T-helper 2 cell treated with Interferon-gamma antibody and Interleukin-4, amounts not matched to agents 100 ng/mL and 5 ng/mL, for 36 hours (primary cell): ENCODE measurements around the gene PGAP3. TPM values are rescaled to one million over a fixed set of nuclear protein-coding genes. Genes with fewer than 3 reads are reported as not detected.

Source experiments
- intact Hi-C: fragments of 100-400 bp; cut with micrococcal nuclease; formaldehyde crosslinking; loops from one replicate; pipeline ENCODE4 v1.15.1; 2023
- total RNA-seq: library from RNA; stranded (reverse); gene quantifications from 2 replicates; pipeline ENCODE4 v1.2.3, GENCODE V29; 2022

Gene PGAP3
- total RNA-seq, 1 donor from 2014 or later: 25.5 TPM

DNA sequence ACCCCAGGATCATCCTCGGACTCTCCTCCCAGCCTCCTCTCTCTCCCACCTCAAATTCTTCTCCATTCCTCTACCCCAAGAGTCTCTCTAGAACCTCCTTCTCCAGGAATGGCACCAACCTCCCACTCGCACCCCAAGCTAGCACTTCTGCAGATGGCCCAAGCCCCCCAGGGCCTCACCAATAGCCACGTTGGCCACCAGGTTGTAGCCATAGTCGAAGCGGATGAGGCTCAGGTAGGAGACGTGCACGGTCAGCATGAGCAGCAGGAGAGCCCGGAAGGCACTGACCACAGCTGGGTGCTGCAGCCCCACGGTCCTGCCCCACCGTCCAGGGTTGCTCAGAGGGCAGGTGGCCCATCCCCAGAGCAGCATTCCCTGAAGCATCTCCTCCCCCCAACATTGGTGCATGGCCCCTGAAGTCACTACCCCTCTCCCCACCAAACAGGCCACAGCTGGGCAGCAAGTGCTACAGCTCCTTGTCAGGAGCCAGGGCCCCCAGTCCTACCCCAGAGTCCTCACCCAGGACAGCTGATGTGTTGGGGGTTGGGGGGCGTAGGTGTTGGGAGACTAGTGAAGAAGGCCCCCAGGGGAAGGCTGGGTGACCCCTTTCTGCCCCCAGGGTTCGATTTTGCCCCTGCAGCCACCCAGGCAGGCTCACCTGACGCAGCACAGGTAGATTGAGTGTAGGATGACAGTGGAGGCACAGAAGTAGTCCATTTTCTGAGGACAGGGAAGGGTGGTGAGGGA, 14.3 kb downstream of the PGAP3 start:
- intact Hi-C loops: no loop called here

DNA sequence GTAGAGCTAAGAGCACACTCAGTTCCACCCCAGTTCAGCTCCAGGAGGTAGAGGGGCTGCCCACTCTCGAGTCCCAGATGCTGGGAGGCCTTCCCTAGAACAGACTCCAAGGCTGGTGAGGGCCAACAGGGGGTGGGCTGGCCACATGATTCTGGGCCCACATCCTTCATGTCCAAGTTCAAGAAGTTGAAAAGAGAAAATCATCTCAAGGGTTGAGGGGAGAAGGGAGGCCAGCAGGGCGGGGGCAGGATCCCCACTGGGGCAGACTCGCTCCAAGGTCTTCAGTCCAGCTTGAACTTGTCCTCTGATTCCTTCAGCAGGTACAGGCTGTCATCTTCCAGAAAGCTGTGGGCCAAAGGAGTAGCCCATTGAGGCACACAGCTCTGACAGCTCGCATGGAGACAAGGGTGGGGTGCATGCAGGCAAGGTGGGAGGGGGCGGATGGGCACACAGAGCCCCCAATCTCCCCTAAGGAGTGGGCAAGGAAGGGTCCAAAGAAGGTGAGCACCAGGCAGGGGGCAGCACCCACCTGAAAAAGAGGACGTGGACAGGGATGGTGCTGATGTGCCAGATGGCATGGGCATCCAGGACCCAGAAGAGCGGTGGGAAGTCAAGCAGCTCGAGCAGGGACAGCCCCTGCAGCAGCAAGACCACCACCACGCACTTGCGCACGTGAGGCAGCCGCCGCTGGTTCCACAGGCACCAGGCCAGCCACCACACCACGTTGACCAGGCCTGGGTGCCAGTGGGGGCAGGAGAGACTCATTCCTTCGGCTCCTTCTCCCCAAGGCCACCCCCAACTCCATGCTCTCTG, 15.1 kb downstream of the PGAP3 start:
- intact Hi-C loops: no loop called here

DNA sequence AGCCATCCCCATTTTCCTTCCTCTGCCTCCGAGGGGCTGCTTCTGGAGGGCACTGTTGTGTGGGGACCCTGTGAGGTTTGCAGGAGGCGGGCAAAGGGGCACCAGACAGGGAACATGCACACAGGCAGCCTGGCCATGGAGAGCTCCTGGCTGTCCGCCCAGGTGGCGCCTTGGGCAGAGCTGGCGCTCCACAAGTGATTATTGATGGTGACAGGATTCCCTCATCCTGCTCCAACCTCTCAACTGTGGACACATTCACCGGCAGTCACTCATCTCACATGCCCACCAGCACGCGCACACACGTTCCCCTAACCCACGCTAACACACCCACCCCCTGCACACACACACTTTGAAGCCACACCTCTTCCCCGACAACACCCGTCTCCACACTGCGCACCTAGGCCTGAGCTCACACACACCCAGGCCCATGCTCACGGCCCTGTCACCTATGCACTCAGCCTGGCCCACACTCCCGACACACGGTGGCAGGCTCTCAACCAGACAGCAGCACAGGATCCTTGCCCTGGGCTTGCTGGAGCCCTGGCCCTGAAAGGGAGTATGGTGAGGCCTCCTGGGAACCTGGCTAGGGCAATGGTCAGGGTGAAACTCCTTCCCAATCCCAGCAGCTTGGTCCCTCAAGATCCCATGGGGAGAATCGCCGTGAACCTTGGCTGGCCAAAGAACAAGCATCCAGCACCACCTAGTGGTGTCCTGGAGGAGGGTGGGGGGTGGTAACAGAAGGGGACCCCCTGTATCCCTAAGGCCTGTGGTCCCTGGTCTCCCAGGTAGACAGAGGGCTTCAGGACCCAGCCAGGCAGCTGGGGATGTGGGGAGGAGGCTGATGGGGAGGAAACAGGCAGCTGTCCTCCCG, 16.0 kb downstream of the PGAP3 start:
- intact Hi-C loops: no loop called here

DNA sequence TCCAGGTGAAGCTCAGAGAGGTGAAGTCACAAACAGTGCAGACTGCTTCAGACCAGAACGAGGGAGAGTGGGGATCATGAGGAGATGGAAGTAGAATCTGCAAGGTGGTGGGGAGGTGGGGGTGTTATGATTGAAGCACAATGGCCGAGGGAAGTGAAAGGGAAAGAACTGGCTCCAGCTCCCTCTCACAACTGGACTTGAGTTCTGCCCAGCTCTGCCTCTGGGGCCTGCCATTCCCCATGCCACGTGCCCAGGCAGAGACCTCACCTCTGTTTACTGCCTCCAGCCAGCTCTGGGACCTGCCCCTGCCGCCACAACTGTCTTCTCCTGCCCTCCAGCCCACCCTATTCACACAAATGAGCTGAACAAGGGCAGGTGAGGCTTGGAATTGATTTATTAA, 17.1 kb downstream of the PGAP3 start:
- intact Hi-C loops: no loop called here

DNA sequence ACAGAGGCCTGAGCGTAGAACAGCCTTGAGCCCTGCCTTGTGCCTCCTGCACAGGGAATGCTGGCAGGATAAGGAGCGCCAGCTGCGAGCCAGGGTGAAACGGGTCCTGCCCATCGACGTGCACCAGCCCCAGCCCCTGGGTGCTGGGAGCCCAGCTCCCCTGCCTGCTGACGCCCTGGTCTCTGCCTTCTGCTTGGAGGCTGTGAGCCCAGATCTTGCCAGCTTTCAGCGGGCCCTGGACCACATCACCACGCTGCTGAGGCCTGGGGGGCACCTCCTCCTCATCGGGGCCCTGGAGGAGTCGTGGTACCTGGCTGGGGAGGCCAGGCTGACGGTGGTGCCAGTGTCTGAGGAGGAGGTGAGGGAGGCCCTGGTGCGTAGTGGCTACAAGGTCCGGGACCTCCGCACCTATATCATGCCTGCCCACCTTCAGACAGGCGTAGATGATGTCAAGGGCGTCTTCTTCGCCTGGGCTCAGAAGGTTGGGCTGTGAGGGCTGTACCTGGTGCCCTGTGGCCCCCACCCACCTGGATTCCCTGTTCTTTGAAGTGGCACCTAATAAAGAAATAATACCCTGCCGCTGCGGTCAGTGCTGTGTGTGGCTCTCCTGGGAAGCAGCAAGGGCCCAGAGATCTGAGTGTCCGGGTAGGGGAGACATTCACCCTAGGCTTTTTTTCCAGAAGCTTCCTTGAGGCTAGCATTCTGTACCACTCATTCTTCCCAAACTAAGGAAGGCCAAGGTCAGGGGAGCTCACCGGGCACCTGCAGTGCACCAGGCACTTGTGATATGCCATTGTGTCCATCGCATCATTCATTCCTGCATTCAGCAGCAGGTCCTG, 17.7 kb downstream of the PGAP3 start:
- intact Hi-C loops: no loop called here

DNA sequence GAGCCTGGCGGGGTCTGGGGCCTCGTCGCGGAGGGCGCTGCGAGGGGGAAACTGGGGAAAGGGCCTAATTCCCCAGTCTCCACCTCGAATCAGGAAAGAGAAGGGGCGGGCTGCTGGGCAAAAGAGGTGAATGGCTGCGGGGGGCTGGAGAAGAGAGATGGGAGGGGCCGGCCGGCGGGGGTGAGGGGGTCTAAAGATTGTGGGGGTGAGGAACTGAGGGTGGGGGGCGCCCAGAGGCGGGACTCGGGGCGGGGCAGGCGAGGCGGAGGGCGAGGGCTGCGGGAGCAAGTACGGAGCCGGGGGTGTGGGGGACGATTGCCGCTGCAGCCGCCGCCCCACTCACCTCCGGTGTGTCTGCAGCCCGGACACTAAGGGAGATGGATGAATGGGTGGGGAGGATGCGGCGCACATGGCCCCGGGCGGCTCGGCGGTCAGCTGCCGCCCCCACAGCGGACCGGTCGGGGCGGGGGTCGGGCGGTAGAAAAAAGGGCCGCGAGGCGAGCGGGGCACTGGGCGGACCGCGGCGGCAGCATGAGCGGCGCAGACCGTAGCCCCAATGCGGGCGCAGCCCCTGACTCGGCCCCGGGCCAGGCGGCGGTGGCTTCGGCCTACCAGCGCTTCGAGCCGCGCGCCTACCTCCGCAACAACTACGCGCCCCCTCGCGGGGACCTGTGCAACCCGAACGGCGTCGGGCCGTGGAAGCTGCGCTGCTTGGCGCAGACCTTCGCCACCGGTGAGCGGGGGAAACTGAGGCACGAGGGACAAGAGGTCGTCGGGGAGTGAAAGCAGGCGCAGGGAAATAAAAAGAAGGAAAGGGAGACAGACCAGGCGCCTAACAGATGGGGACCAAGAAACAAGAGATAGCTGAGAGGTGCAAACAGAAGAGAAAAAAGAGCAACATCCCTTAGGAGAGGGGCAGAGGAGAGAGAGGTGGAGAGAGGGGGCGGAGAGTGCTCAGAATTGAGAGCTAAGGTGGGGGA, 19.6 kb downstream of the PGAP3 start, which contains the start of gene PNMT:
TSS of gene PNMT (plus strand) at position 509 of the 980 bp plus-strand sequence. CDS start at position 532, 23 bp downstream.
- intact Hi-C loops: no loop called here

DNA sequence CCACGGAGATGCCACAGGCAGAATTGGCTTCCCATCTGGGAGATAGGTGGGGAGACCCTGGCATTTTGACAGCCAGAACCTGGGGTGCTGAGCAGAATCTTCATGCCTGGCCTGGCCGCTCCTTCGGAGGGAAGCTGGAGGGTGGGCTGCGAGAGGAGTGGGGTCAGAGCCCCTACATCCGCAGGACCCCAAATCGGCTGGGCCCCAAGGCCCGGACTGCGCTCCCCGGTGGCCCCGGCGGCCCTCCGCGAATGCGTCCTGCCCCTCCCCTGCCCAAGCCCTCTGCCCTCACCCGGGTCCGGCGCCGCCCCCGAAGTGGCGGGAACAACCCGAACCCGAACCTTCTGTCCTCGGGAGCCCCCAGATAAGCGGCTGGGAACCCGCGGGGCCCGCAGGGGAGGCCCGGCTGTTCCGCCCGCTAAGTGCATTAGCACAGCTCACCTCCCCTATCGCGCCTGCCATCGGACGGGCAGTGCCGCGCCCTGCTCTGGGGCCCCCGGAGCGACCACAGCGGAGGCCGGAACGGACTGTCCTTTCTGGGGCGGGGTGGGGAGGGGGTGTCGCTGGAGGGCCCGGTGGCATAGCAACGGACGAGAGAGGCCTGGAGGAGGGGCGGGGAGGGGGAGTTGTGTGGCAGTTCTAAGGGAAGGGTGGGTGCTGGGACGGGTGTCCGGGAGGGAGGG, 20.5 kb downstream of the PGAP3 start:
- intact Hi-C loops: no loop called here

DNA sequence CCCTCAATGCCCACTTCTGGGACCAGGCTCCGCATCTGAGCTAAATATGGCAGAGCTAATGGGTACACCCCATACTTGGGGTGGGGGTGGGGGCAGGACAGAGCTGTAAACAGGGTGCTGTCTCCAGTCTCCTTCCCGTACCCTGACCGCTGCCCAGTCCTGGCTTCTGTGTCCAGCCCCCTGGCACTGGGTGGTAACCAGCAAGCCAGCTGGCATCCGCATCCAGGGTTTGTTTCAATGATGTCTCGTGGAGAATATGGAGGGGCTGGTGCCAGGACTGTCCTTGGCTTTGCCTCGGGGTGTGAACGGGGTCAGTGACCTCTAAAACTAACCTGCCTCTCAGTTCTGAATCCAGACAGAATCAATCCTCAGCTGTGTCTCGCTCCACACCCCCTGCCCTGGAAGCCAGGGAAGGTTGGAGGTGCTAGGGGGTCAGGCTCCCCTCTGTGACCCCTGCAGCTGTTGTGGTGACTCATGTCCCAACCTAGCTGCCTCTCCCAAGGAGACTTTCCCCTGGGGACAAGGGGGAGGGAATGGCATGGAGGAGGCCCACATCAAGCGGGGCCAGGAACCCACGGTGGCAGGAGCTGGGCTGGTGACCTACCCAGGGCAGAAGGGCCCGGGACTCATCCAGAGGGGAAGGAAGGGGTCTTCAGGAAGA, 21.1 kb downstream of the PGAP3 start:
- intact Hi-C loops: no loop called here

DNA sequence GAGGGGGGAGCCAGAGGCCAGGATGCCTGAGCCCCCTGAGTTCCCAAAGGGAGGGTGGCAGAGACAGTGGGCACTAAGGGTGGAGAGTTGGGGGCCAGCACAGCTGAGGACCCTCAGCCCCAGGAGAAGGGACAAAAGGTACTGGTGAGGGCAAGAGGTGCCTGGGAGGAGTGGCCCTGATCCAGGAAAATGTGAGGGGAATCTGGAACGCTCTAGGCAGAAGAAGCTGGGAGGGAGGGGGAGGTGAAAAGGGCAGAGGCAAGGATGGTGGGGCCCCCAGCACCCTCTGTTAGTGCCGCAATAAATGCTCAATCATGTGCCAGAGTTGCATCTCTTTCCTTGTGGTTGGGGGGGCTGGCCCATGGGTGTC, 21.6 kb downstream of the PGAP3 start:
- intact Hi-C loops: no loop called here

DNA sequence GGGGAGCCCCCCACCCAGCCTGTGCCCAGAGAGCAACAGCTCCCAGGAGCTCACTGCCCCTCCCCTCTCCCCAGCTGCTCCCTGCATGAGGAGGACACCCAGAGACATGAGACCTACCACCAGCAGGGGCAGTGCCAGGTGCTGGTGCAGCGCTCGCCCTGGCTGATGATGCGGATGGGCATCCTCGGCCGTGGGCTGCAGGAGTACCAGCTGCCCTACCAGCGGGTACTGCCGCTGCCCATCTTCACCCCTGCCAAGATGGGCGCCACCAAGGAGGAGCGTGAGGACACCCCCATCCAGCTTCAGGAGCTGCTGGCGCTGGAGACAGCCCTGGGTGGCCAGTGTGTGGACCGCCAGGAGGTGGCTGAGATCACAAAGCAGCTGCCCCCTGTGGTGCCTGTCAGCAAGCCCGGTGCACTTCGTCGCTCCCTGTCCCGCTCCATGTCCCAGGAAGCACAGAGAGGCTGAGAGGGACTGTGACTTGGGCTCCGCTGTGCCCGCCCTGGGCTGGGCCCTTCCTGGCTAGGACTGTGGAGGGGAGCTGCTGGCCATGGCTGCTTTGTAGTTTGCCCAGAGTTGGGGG, 22.1 kb downstream of the PGAP3 start:
- intact Hi-C loops: no loop called here

DNA sequence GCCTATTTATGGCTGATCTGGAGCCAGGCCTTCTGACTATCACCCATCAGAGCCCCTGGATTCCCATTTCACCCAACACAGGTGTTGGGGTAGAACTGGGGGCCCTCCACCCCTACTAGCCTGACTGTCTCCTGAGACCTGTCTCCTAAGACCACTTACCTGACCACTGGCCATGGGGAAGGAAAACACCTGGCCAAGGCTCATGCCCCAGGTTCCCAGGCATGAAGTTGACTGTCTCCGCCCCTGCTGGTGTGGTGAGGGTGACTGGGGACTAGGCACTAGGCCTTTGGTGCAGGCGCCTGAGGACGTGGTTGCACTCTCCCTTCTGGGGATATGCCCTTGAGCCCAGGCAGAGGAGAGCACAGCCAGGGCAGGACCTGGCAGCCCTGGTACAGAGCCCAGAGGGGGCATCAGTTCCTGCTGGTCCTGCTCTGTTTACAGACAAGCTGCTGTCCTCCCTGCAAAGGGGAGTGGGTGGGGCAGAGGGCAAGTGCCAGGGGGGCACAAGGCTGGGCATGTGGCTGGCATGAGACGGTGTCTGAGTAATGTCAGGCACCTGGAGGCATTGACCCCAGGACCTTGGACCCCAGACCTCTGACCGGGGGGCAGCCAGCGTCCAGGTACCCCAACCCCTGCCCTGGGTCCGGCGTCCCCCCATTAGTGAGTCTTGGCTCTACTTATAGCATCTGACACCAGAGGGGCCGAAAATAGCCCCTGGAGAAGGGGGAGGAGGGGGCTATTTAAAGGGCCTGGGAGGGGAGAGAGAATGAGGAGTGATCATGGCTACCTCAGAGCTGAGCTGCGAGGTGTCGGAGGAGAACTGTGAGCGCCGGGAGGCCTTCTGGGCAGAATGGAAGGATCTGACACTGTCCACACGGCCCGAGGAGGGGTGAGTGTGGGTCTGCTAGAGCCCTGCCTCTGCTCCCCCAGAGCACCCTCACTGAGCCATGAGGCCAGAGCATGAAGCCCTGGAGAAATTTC, 23.0 kb downstream of the PGAP3 start, which contains the start of gene TCAP:
TSS of gene TCAP (plus strand) at position 769 of the 981 bp plus-strand sequence. CDS start at position 780, 11 bp downstream.
- intact Hi-C loops: no loop called here

DNA sequence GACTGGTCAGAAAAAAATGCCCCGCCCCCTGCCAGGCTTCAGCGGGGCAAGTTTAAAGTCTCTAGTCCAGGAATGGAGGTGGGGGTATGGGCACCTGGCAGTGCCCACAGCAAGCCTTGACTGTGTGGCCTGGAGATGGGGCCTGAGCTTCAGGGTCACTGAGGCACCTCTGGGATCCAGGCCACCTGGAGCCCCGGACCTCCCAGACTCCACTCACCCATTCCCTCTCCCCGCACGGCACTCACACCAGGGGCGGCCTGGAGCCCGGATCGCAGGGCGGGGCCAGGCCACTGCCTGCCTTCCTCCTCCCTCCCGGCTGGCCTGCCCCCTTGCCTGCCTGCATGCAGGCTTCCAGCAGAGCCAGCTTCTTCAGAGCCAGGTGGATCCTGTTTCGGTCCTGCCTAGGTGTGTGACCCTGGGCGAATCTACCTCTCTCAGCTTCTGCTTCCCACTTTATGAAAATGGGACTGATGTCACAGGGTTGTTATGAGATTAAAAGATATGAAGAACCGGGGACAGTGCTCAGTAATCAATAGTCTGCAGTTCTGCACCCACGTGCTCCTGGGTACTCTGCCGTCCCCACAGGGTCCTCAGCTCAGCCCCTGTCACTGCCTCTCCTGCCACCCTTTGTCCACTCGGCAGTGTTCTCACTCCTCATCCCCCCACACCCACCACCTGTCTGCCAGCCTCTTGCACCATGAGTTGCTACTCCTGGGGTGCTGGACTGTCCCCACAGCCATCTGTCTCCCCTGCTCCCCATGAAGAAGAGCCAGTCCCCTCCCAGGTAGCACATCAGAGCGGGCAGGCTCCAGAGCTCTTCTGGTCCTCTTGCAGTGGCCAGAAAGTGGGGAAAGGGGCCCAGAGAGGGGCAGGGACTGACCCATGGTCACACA, 23.9 kb downstream of the PGAP3 start:
- intact Hi-C loops: no loop called here

DNA sequence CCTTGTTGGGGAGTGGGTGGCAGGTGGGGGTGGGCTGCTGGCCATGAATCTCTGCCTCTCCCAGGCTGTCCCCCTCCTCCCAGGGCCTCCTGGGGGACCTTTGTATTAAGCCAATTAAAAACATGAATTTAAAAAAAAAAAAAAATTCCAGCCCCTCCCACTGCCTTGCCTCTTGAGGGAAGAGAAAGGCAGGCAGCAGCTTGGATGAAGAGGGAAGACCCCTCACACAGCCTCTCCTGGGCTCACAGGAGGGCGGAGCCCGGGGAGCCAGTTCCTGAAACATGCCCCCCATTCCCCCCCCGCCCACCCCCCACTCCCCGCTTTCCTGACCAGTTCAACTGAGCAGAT, 24.5 kb downstream of the PGAP3 start:
- intact Hi-C loops: no loop called here

DNA sequence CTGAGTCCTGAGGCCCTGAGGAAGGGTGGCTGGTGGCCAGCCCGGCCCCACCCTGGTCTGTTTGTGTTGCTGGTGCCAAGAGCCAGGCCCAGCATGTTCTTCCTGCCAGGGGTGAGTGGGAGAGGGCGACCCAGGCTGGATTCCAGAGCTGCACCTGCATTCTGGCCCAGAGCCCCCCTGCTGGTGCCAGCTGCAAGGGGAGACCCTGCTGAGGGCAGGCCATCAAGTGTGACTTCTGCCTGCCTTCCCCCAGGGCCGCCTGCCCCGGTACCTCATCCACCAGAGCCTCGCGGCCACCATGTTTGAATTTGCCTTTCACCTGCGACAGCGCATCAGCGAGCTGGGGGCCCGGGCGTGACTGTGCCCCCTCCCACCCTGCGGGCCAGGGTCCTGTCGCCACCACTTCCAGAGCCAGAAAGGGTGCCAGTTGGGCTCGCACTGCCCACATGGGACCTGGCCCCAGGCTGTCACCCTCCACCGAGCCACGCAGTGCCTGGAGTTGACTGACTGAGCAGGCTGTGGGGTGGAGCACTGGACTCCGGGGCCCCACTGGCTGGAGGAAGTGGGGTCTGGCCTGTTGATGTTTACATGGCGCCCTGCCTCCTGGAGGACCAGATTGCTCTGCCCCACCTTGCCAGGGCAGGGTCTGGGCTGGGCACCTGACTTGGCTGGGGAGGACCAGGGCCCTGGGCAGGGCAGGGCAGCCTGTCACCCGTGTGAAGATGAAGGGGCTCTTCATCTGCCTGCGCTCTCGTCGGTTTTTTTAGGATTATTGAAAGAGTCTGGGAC, 25.1 kb downstream of the PGAP3 start:
- intact Hi-C loops: no loop called here
